GM12878 (cell line): Measurements from ENCODE around the gene MAST2. TPM values are rescaled to one million over a fixed set of nuclear protein-coding genes. Genes with fewer than 3 reads are reported as not detected.

Experiments used
- CBFB ChIP-seq: IDR thresholded peaks from 2 replicates; pipeline ENCODE4 v1.6.1; 2016; ENCODE audit warnings: antibody characterized with exemption, low read depth
- E4F1 ChIP-seq: fragments of 450-650 bp; IDR thresholded peaks from 2 replicates; pipeline ENCODE4 v1.6.1; 2018; ENCODE audit warnings: borderline replicate concordance, mild to moderate bottlenecking; ENCODE audit not compliant: partially characterized antibody
- FOS ChIP-seq: IDR thresholded peaks from 3 replicates; pipeline ENCODE4 v1.6.1; 2011; ENCODE audit warnings: borderline replicate concordance; ENCODE audit not compliant: insufficient read length; ENCODE audit errors: extremely low read depth
- HDAC2 ChIP-seq: fragments of 200-600 bp; sonication (generic); IDR thresholded peaks from 2 replicates; pipeline ENCODE4 v1.6.1; 2017
- HSF1 ChIP-seq: fragments of 150-350 bp; IDR thresholded peaks from 2 replicates; pipeline ENCODE4 v1.6.1; 2014; ENCODE audit warnings: mild to moderate bottlenecking, low read depth, low read length
- MTA3 ChIP-seq: IDR thresholded peaks from 2 replicates; pipeline ENCODE4 v1.6.1; 2012; ENCODE audit warnings: low read length, inconsistent platforms, borderline replicate concordance
- RAD21 ChIP-seq: IDR thresholded peaks from 2 replicates; pipeline ENCODE4 v1.6.1; 2011; ENCODE audit warnings: mild to moderate bottlenecking, low read depth, low read length, moderate library complexity; ENCODE audit not compliant: insufficient read depth
- ZBED1 ChIP-seq: IDR thresholded peaks from 2 replicates; pipeline ENCODE4 v1.6.1; 2016; ENCODE audit warnings: borderline replicate concordance
- ZBTB4 ChIP-seq: fragments of 450-650 bp; formaldehyde crosslinking; IDR thresholded peaks from 2 replicates; pipeline ENCODE4 v1.4.0; 2022; ENCODE audit warnings: mild to moderate bottlenecking, moderate library complexity
- polyA plus RNA-seq, 11 experiments: library from polyadenylated mRNA; depleted of rRNA in 4 of 11; unstranded in 6 of 11; stranded (reverse) in 5 of 11; fragments of >200 nt; fragmentation: Nextera tagmentation in 4 of 11; fragmentation: Illumina TruSeq in 1 of 11; extraction: Ambion mirVana in 4 of 11; extraction: Trizol in 1 of 11; gene quantifications; 1 replicate in 1 of 11; 2 replicates in 10 of 11; pipeline versions ENCODE4 v1.2.1 to v1.2.3, GENCODE V29; 2011 to 2016; ENCODE audit warnings: inconsistent platforms in 2 of 11, missing spikeins in 2 of 11, low read depth in 1 of 11
- total RNA-seq, 4 experiments: library from RNA; depleted of rRNA in 3 of 4; stranded (reverse); fragments of >200 nt in 3 of 4; fragmentation: Illumina TruSeq in 1 of 4; extraction: Trizol in 1 of 4; gene quantifications; 2 replicates each; pipeline versions ENCODE4 v1.2.1 to v1.2.3, GENCODE V29; 2013 to 2021

Gene MAST2
- total and polyA plus RNA-seq, 10 of the 15 experiments (the other 5 are each of a cell fraction or from before 2014, with no cell fraction given): 1.0 to 28.7 (median 13.8) TPM

- no peak for TF ChIP-seq HSF1
- TF ChIP-seq ZBED1: no peak
- no peak for TF ChIP-seq HDAC2
- no peak for TF ChIP-seq ZBTB4 (CRISPR knock-in tag)
- no peak for TF ChIP-seq MTA3
- no peak for TF ChIP-seq CBFB
- TF ChIP-seq E4F1: no peak
- TF ChIP-seq RAD21: no peak
- TF ChIP-seq FOS: no peak
Observed at GRCh38 chr1:45890078-45890477, 86.7 kb downstream of the MAST2 start (continued).
